Stimulated activated naive CD8-positive, alpha-beta T cell treated with anti-CD3 and anti-CD28 coated beads, Interleukin-15, amount 100 ng/mL, for 72 hours (primary cell): ENCODE data around the gene MBD3.
A peak's percentile ranks its signal among the peaks of the same experiment; 100 is the strongest.

Source experiments
- ATAC-seq: fragments of 150-1000 bp; cut with Tn5 transposase; 2 replicates; pipeline ENCODE4 v1.10.0; 2021; ENCODE audit warnings: mild to moderate bottlenecking, moderate library complexity
- DNase-seq, 2 donors: peaks; one replicate each; pipeline ENCODE4 v3.0.0; 2021 to 2022
- H3K27ac Mint-ChIP-seq, 2 donors: one replicate each; pipeline ENCODE4 v1.8.0; 2022; ENCODE audit warnings: mild to moderate bottlenecking in 2 of 2, mixed read lengths in 2 of 2, moderate library complexity in 2 of 2
- H3K27me3 Mint-ChIP-seq: one replicate; pipeline ENCODE4 v1.8.0; 2022; ENCODE audit warnings: mixed read lengths
- H3K4me1 Mint-ChIP-seq: one replicate; pipeline ENCODE4 v1.8.0; 2022; ENCODE audit warnings: mild to moderate bottlenecking, mixed read lengths
- H3K4me3 Mint-ChIP-seq, 2 donors: one replicate each; pipeline ENCODE4 v1.8.0; 2022; ENCODE audit warnings: mild to moderate bottlenecking in 2 of 2, mixed read lengths in 2 of 2, moderate library complexity in 1 of 2
- H3K9me3 Mint-ChIP-seq, 2 donors: one replicate each; pipeline ENCODE4 v1.8.0; 2022; ENCODE audit warnings: mixed read lengths in 2 of 2

Gene MBD3

GRCh38 chr19:1574354-1575136, 18.1 kb downstream of the MBD3 start:
- peak overlapping the region in 1 of 2 donors; percentile 75 for H3K27ac Mint-ChIP-seq
- DNase-seq (no peak), ATAC-seq (no peak)
- H3K4me3 Mint-ChIP-seq = no peak overlapping the region
- no peaks in the 10 kb centered on the region for H3K9me3 Mint-ChIP-seq
- H3K4me1 Mint-ChIP-seq = peaks cover 17% of the 10 kb centered on the region
- peaks cover 13% of the 10 kb centered on the region for H3K27me3 Mint-ChIP-seq

- Mint-ChIP-seq H3K27me3 (peaks cover 21% of the 10 kb centered on the region), H3K27ac (no peak overlapping the region), H3K4me1 (peaks cover 27% of the 10 kb centered on the region), H3K4me3 (no peak overlapping the region), H3K9me3 (no peaks in the 10 kb centered on the region)
- DNase-seq (no peak), ATAC-seq (no peak)
Measured at GRCh38 chr19:1572795-1573194, 19.9 kb downstream of the MBD3 start.

- Mint-ChIP-seq H3K27ac (no peak overlapping the region), H3K4me3 (no peak overlapping the region), H3K27me3 (peaks cover 21% of the 10 kb centered on the region), H3K4me1 (peaks cover 22% of the 10 kb centered on the region), H3K9me3 (no peaks in the 10 kb centered on the region)
- DNase-seq (no peak), ATAC-seq (no peak)
Measured at GRCh38 chr19:1571358-1571757, 21.3 kb downstream of the MBD3 start.

DNA sequence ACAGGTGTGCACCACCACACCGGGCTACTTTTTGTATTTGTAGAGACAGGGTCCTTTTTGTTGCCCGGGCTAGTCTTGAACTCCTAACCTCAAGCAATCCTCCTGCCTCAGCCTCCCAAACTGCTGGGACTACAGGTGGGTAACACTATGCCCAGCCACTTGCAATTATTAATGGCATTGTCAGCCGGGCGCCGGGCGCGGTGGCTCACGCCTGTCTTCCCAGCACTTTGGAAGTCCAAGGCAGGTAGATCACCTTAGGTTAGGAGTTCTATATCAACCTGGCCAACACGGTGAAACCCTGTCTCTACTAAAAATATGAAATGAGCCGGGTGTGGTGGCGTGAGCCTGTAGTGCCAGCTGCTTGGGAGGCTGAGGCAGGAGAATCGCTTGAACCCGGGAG, 21.8 kb downstream of the MBD3 start:
- Mint-ChIP-seq H3K27ac (no peak overlapping the region), H3K27me3 (peaks cover 21% of the 10 kb centered on the region), H3K4me1 (peaks cover 22% of the 10 kb centered on the region), H3K4me3 (no peak overlapping the region), H3K9me3 (no peaks in the 10 kb centered on the region)
- DNase-seq (no peak), ATAC-seq (no peak)

DNA sequence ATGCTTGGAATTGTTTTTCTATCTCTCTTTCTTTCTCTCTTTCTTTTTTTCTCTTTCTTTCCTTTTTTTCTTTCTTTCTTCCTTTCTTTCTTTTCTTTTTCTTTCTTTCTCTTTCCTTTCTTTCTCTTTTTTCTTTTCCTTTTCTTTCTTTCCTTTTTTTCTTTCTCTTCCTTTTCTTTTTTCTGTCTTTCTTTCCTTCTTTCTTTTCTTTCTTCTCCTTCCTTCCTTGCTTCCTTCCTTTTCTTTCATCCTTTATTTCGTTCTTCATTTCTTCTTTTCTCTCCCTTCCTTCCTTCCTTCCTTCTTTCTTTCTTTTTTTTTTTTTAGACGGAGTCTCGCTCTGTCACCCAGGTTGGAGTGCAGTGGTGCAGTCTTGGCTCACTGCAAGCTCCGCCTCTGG, 22.7 kb downstream of the MBD3 start:
- peaks cover 22% of the 10 kb centered on the region for H3K4me1 Mint-ChIP-seq
- no peak overlapping the region for H3K27ac Mint-ChIP-seq
- ATAC-seq (no peak), DNase-seq (no peak)
- H3K4me3 Mint-ChIP-seq = peak overlapping the region; percentile 7 to 16
- H3K27me3 Mint-ChIP-seq = peaks cover 21% of the 10 kb centered on the region
- no peaks in the 10 kb centered on the region for H3K9me3 Mint-ChIP-seq

- Mint-ChIP-seq H3K27me3 (peaks cover 21% of the 10 kb centered on the region), H3K27ac (peak within 1 kb of the TSS in 1 of 2 donors; percentile 12), H3K4me1 (peaks cover 22% of the 10 kb centered on the region), H3K9me3 (no peaks in the 10 kb centered on the region), H3K4me3 (peak within 1 kb of the TSS; percentile 56 to 77)
- DNase-seq (peak; percentile 70 to 77), ATAC-seq (peak; percentile 82)
Measured at GRCh38 chr19:1568320-1569019, 24.2 kb downstream of the MBD3 start, which contains the start of gene MEX3D. Gene MEX3D, minus strand, starts transcription at chr19:1568325. Its CDS starts 267 bp downstream, at chr19:1568058.

DNA sequence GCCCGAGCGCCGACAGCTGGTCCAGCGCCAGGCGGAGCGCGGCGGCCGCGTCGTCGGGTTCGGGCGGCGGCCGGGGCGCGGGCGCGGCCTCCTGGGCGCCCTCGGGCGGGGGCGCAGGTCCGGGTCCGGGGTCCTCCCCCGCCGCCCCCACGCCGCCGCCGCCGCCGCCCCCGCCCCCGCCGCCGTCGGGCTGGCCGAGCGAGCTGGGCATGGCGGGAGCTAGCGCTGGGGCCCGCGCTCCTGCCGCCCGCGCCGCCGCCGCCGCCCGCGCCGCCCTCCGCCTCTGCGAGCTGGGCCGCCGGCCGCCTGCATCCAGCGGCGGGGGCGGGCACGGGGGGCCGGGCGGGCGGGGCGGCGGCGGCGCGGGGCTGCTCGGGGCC, 24.8 kb downstream of the MBD3 start:
- H3K4me1 Mint-ChIP-seq = peaks cover 22% of the 10 kb centered on the region
- H3K27me3 Mint-ChIP-seq = peaks cover 21% of the 10 kb centered on the region
- no peak overlapping the region for H3K4me3 Mint-ChIP-seq
- H3K27ac Mint-ChIP-seq = no peak overlapping the region
- peak; percentile 19 for ATAC-seq
- no peaks in the 10 kb centered on the region for H3K9me3 Mint-ChIP-seq
- no peak for DNase-seq

DNA sequence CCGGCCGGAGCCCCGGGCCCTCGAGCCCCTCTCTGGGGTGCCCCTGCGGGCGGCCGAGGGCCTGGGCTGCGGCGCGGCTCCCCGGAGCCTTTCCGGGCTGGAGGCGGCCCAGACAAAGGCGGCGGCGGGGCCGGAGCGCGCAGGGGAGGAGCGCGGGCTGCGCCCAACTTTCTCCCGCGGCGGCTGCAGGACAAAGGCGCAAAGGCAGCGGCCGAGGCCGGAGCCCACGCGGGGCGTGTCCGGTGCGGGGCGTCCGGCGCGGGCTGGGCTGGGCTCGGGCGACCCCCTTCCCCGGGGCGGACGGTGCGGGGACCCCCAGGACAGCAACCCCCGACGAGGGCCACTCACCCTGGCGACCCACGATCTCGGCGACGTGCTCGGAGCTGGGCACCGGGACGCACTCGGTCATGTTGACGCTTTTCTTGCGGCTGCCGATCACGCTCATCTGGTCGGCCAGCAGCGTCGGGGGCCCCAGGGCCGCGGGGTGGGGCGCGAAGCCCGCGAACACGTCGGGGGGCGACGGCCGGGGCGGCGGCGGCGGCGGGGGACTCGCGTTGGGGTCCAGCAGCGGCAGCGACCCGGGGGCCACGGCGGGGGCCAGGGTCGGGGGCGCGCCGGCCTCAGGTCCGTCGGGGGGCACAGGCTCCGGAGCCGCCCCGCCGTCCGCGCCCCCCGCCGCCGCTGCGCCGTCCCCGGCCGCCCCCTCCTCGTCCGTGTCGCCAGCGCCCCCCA, 25.4 kb downstream of the MBD3 start:
- H3K9me3 Mint-ChIP-seq = no peaks in the 10 kb centered on the region
- H3K27ac Mint-ChIP-seq = no peak overlapping the region
- peak overlapping the region; percentile 45 to 66 for H3K4me3 Mint-ChIP-seq
- peak; percentile 13 for ATAC-seq
- DNase-seq = peak in 1 of 2 donors; percentile 16
- H3K27me3 Mint-ChIP-seq = peaks cover 21% of the 10 kb centered on the region
- H3K4me1 Mint-ChIP-seq = peaks cover 22% of the 10 kb centered on the region

GRCh38 chr19:1566392-1567115, 26.1 kb downstream of the MBD3 start:
- no peak overlapping the region for H3K4me3 Mint-ChIP-seq
- H3K27ac Mint-ChIP-seq = no peak overlapping the region
- DNase-seq (no peak), ATAC-seq (peak; percentile 28)
- no peaks in the 10 kb centered on the region for H3K9me3 Mint-ChIP-seq
- peaks cover 18% of the 10 kb centered on the region for H3K4me1 Mint-ChIP-seq
- peaks cover 21% of the 10 kb centered on the region for H3K27me3 Mint-ChIP-seq

DNA sequence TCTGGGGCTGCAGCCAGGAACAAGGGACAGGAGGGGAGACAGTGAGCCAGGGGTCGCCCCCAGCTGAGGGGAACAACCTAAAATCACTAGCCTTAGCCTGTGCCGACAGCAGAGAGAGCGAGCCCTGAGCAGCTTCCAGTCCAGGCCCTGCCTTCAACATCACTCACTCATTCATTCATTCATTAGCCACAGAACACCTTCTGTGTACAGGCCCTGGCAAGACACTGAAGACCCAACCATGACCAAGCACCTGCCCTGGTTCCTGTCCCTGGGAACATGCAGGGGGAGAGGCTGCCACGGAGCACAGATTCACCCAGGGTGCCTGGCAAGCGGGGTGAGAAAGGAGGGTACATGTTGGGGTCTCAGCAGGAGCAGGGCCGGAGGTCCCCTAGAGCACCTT, 29.4 kb downstream of the MBD3 start:
- Mint-ChIP-seq H3K27ac (no peak overlapping the region), H3K4me1 (no peaks in the 10 kb centered on the region), H3K9me3 (no peaks in the 10 kb centered on the region), H3K27me3 (no peaks in the 10 kb centered on the region), H3K4me3 (no peak overlapping the region)
- DNase-seq (no peak), ATAC-seq (no peak)

DNA sequence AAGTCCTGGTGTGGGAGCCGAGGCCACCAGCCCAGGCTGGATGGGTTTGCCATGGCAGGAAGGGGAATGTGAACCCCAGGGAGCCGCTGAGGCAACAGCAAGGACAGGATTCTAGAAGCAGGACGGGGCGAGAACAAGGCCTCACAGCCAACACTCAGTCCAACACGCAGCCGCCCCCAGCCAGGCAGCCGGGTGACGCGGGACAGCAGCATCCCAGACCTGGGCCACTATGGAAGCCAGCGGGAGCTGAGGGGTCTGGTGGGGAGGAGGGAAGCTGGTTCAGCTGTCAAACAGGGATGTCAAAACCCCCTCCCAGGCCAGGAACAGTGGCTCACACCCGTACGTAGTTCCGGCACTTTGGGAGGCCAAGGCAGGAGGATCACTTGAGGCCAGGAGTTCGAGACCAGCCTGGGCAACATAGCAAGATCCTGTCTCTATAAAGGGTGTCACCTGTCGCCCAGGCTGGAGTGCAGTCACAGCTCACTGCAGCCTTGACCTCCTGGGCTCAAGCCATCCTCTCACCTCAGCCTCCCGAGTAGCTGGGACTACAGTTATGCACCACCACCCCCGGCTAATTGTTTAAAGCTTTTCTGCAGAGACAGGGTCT, 31.3 kb downstream of the MBD3 start:
- H3K4me3 Mint-ChIP-seq = no peak overlapping the region
- ATAC-seq (no peak), DNase-seq (no peak)
- no peaks in the 10 kb centered on the region for H3K27me3 Mint-ChIP-seq
- H3K27ac Mint-ChIP-seq = no peak overlapping the region
- no peaks in the 10 kb centered on the region for H3K4me1 Mint-ChIP-seq
- H3K9me3 Mint-ChIP-seq = no peaks in the 10 kb centered on the region

DNA sequence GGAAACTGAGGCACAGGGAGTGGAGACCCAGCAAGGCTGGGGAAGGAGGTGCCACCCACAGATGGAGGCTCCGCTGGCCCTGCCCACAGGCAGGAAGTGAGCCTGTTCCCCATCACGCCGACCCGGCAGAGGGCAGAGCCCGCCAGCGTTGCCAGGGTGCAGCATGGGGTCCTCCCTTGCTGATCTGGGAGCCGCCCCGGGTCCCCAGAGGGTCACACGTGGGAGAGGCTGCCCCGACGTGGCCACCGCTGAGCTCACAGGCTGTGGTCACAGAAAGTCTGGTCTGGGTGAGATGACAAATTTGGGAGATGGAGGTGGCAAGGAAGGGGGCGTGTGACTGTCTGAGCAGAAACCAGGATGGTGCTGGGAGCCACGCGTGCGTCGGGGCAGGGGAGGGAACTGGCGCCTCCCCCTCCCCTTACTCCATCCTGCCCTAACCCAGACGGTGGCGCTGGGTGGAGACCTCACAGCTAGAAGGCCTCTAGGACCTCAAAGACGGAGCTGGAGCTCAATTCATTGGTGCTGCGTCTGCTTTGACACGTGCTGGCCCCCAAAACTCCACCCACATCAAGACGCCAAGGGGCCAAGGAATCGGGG, 32.3 kb downstream of the MBD3 start:
- Mint-ChIP-seq H3K4me1 (no peaks in the 10 kb centered on the region), H3K27ac (peak overlapping the region in 1 of 2 donors; percentile 80), H3K9me3 (no peaks in the 10 kb centered on the region), H3K4me3 (no peak overlapping the region), H3K27me3 (no peaks in the 10 kb centered on the region)
- ATAC-seq (no peak), DNase-seq (no peak)

- no peaks in the 10 kb centered on the region for H3K9me3 Mint-ChIP-seq
- no peak for DNase-seq
- no peaks in the 10 kb centered on the region for H3K27me3 Mint-ChIP-seq
Measured at GRCh38 chr19:1558552-1558951, 34.1 kb downstream of the MBD3 start.

DNA sequence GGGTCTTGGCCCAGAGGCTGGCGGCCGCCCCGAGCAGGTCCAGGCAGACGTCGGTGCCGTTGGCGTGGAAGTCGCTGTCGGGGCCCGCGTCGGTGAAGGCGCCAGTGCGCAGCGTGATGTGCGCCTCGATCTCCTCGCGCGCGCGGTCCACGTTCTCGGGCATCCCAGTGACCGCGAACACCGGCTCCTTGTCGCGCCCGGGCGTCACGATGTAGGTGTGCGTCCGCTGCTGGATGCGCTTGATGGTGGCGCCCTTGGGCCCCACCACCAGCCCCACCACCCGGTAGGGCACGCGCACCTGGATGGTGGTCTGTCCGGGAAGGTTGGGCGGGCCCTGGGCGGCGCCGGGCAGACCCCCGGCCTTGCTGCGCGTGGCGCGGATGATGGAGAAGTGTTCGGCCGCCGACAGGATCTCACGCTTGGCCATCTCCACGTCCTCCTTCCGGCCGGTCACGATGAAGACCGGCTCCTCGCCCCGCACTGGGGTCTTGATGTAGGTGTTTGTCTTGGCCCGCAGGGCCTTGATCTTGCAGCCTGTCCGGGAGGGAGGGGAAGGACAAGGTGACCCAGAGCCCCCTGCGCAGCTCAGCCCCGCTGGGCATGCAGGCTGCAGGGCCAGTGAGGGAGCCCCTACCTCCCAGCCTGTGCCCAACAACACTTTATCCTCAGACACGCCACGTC, 36.1 kb downstream of the MBD3 start:
- H3K27ac Mint-ChIP-seq = no peak overlapping the region
- H3K9me3 Mint-ChIP-seq = no peaks in the 10 kb centered on the region
- DNase-seq = no peak
- H3K27me3 Mint-ChIP-seq = peaks cover 12% of the 10 kb centered on the region
- ATAC-seq = peak; percentile 27
- H3K4me1 Mint-ChIP-seq = no peaks in the 10 kb centered on the region
- no peak overlapping the region for H3K4me3 Mint-ChIP-seq

More at GRCh38 chr19:1558552-1558951, 34.1 kb downstream of the MBD3 start:
- ATAC-seq = no peak
- Mint-ChIP-seq H3K4me1 (no peaks in the 10 kb centered on the region), H3K4me3 (no peak overlapping the region), H3K27ac (no peak overlapping the region)
